Effector memory CD4-positive, alpha-beta T cell (primary cell): ENCODE measurements around the gene COL5A1.

Experiments used
- DNase-seq, 3 donors: peaks; one replicate each; pipeline ENCODE4 v3.0.0-alpha.2; 2020
- H3K27ac ChIP-seq: 2 replicates; pipeline ENCODE4 v1.7.0; 2013; ENCODE audit warnings: mild to moderate bottlenecking, low read length, moderate library complexity; ENCODE audit not compliant: insufficient read depth, poor library complexity, severe bottlenecking
- H3K27me3 ChIP-seq: replicated peaks from 2 replicates; pipeline ENCODE4 v1.7.0; 2013; ENCODE audit warnings: mild to moderate bottlenecking, low read length; ENCODE audit not compliant: insufficient read depth, control insufficient read depth, poor library complexity, severe bottlenecking
- H3K36me3 ChIP-seq: 2 replicates; pipeline ENCODE4 v1.7.0; 2013; ENCODE audit warnings: mild to moderate bottlenecking, low read length, moderate library complexity; ENCODE audit not compliant: control insufficient read depth, insufficient read depth
- H3K4me1 ChIP-seq: 2 replicates; pipeline ENCODE4 v1.7.0; 2013; ENCODE audit warnings: low read length, mild to moderate bottlenecking; ENCODE audit not compliant: control insufficient read depth, insufficient read depth, poor library complexity, severe bottlenecking
- H3K4me3 ChIP-seq: 2 replicates; pipeline ENCODE4 v1.7.0; 2013; ENCODE audit warnings: low read length, low read depth, mild to moderate bottlenecking; ENCODE audit not compliant: insufficient read depth, poor library complexity, severe bottlenecking
- H3K9me3 ChIP-seq: 2 replicates; pipeline ENCODE4 v1.7.0; 2013; ENCODE audit warnings: mild to moderate bottlenecking, low read length, moderate library complexity; ENCODE audit not compliant: control insufficient read depth

Gene COL5A1

GRCh38 chr9:134840511-134840910 lies 198.9 kb downstream of the COL5A1 start:
- Histone ChIP-seq H3K36me3 (no peaks in the 10 kb centered on the region), H3K9me3 (no peaks in the 10 kb centered on the region), H3K4me1 (no peaks in the 10 kb centered on the region), H3K4me3 (no peak overlapping the region), H3K27ac (no peak overlapping the region), H3K27me3 (no peaks in the 10 kb centered on the region)
- DNase-seq = no peak

- Histone ChIP-seq H3K4me1 (no peaks in the 10 kb centered on the region), H3K27me3 (no peaks in the 10 kb centered on the region), H3K9me3 (no peaks in the 10 kb centered on the region), H3K27ac (no peak overlapping the region), H3K4me3 (no peak overlapping the region), H3K36me3 (no peaks in the 10 kb centered on the region)
- no peak for DNase-seq
Measured at GRCh38 chr9:134841180-134841904, 199.7 kb downstream of the COL5A1 start.

- no peaks in the 10 kb centered on the region for H3K36me3 ChIP-seq
- no peak for DNase-seq
- H3K27me3 ChIP-seq = no peaks in the 10 kb centered on the region
- no peaks in the 10 kb centered on the region for H3K9me3 ChIP-seq
- H3K4me1 ChIP-seq = no peaks in the 10 kb centered on the region
- H3K27ac ChIP-seq = no peak overlapping the region
- no peak overlapping the region for H3K4me3 ChIP-seq
Measured at GRCh38 chr9:134842321-134842720, 200.7 kb downstream of the COL5A1 start.

- no peaks in the 10 kb centered on the region for H3K9me3 ChIP-seq
- H3K4me3 ChIP-seq = no peak overlapping the region
- no peaks in the 10 kb centered on the region for H3K27me3 ChIP-seq
- H3K27ac ChIP-seq = no peak overlapping the region
- H3K36me3 ChIP-seq = no peaks in the 10 kb centered on the region
- no peak for DNase-seq
- no peaks in the 10 kb centered on the region for H3K4me1 ChIP-seq
Measured at GRCh38 chr9:134843740-134844139, 202.1 kb downstream of the COL5A1 start.

GRCh38 chr9:134844821-134845220 lies 203.2 kb downstream of the COL5A1 start:
- Histone ChIP-seq H3K27me3 (no peaks in the 10 kb centered on the region), H3K4me3 (no peak overlapping the region), H3K36me3 (no peaks in the 10 kb centered on the region), H3K9me3 (no peaks in the 10 kb centered on the region), H3K4me1 (no peaks in the 10 kb centered on the region), H3K27ac (no peak overlapping the region)
- DNase-seq = no peak

GRCh38 chr9:134846187-134846586 lies 204.6 kb downstream of the COL5A1 start:
- no peaks in the 10 kb centered on the region for H3K9me3 ChIP-seq
- H3K27ac ChIP-seq = no peak overlapping the region
- H3K27me3 ChIP-seq = no peaks in the 10 kb centered on the region
- DNase-seq = no peak
- no peak overlapping the region for H3K4me3 ChIP-seq
- no peaks in the 10 kb centered on the region for H3K4me1 ChIP-seq
- no peaks in the 10 kb centered on the region for H3K36me3 ChIP-seq

GRCh38 chr9:134846699-134847098 lies 205.1 kb downstream of the COL5A1 start:
- Histone ChIP-seq H3K4me3 (no peak overlapping the region), H3K36me3 (no peaks in the 10 kb centered on the region), H3K4me1 (no peaks in the 10 kb centered on the region), H3K27ac (no peak overlapping the region), H3K9me3 (no peaks in the 10 kb centered on the region), H3K27me3 (no peaks in the 10 kb centered on the region)
- no peak for DNase-seq

GRCh38 chr9:134847138-134847537 lies 205.5 kb downstream of the COL5A1 start:
- Histone ChIP-seq H3K9me3 (no peaks in the 10 kb centered on the region), H3K27me3 (no peaks in the 10 kb centered on the region), H3K36me3 (no peaks in the 10 kb centered on the region), H3K4me1 (no peaks in the 10 kb centered on the region), H3K27ac (no peak overlapping the region), H3K4me3 (no peak overlapping the region)
- DNase-seq = no peak

GRCh38 chr9:134847752-134848432 lies 206.3 kb downstream of the COL5A1 start:
- Histone ChIP-seq H3K4me1 (no peaks in the 10 kb centered on the region), H3K36me3 (no peaks in the 10 kb centered on the region), H3K27ac (no peak overlapping the region), H3K27me3 (no peaks in the 10 kb centered on the region), H3K9me3 (no peaks in the 10 kb centered on the region), H3K4me3 (no peak overlapping the region)
- DNase-seq = no peak

GRCh38 chr9:134848504-134848903 lies 206.9 kb downstream of the COL5A1 start:
- Histone ChIP-seq H3K27me3 (no peaks in the 10 kb centered on the region), H3K9me3 (no peaks in the 10 kb centered on the region), H3K4me3 (no peak overlapping the region), H3K36me3 (no peaks in the 10 kb centered on the region), H3K4me1 (no peaks in the 10 kb centered on the region), H3K27ac (no peak overlapping the region)
- no peak for DNase-seq
